Activated gamma-delta T cell treated with anti-CD3 and anti-CD28 coated beads, Interleukin-2, amount 50 U/mL, for 16 hours (primary cell): ENCODE results near the gene TMOD1.

ENCODE experiments used
- DNase-seq: peaks from one replicate; pipeline ENCODE4 v3.0.0-alpha.2; 2020; ENCODE audit warnings: low read depth

The TMOD1 gene

DNA sequence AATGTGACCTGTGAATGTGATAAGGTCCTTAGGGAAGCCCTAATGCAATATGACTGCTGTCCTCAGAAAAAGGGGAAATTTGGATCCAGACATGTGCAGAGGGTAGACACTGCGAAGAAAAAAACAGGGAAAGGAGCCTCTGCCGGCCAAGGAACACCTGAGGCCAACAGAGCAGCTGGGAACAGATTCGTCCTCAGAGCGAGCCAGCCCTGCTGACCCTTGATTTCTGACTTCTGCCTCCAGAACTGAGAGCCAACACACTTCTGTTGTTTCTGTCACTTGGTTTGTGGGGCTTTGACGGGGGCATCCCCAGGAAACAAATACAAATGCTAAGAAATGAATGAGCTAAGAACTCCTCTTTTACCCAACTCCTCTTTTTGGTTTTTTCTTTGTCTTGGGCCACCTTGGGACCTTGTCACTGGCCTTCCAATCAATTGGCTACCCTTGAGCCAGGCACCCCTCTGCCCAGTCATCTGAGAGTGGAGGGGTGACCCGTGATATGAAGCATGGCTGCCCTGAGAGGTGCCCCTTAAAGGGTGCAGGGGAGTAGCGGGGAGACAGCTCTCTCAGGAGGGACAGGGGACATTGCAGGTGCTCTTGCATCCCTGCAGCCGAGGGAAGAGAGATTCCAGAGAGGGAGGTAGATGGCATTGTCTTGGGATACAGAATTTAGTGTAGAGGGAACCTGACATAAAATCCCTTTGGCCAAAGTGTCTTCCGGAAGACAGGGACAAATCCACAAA, 16.9 kb downstream of the TMOD1 start:
- DNase-seq, result no peak

DNA sequence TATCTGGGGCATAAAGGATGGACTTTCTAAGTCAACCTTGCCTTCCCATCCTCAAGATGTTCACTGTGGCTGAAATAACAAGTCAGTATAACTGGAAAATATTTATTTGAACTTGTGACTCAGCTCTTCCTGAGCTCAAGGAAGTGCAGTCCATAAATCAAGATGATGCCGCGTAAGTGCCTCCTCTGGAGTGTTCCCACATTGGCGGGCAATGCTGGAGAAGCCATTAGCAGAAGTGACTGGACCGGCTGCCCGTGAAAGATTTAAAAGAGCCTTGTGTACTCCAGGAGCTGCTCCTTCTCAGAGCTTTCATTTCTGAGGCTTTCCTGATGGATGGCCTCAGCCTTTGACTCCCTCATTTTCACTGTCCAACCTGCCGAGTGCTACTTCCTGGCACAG, 17.4 kb downstream of the TMOD1 start:
- DNase-seq, result no peak

DNA sequence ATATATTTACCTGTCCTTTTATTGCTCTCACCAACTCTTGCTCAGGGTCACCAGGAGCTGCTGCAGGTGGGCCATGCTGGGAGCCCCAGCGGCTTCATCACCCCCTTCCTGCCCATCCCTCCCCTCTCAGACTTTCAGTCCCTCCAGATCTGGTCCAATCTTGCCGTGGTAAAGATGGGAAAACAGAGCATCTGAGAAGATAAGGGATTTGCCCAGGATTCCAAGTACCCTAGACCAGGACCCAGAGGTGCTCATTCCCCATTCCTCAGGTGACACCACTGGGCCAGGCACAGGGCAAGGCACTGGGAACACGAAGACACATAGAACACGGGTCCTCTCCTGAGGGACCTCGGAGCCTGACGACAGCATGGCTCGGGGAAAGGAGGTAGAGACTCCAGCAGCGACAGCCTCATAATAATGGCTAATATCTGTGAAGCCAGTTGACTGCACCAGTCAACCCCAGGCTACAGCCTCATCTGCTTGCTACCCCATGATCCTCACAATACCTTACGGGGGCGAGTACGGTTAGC, 18.0 kb downstream of the TMOD1 start:
- no peak for DNase-seq

DNA sequence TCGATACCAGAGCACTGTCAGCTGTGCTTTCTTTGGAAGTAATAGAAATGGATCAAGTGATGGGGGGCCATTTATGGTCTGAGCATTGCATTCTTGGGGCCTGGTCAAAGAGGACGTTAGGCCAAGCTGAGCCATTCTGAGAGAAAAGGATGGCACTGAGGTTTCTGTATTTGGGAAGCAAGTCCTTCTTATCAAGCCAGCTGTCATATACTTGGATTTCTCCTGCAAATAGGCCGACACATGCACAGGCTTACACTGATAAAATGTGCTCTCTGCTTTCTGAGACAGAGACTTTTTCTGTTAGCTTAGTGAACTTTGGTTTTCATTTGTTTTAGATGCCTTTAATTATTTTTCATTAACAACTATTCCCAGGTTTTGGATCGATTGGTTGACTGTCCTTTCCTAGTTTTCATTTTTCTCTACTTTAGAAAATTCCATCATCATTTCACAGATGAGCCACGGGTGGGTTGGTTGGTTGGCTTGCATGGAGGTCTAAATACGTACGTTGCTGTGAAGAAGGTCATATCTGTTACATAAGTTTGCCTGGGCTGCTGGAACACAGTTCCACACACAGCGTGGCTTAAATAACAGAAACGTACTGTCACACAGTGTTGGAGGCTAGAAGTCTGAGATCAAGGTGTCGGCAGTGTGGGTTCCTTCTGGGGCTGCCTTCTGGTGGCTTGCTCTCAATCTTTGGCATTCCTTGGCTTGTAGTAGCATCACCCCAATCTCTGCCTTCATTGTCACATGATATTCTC, 20.3 kb downstream of the TMOD1 start:
- DNase-seq, result no peak

DNA sequence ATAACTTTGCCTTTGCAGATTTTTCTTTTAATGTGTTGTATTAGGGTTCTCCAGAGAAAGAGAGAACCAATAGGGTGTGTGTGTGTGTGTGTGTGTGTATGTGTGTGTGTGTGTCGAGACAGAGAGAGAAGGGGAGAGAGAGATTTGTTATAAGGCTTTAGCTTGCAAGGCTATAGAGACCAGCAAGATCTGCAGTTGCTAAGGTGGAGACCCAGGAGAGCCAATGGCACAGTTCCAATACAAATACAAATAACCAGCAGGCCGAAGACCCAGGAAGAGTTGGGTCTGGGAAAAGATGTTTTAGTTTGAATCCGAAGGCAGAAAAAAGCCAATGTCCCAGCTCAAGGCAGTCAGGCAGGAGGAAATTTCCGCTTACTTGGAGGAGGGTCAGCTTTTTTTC, 23.0 kb downstream of the TMOD1 start:
- DNase-seq, result no peak

DNA sequence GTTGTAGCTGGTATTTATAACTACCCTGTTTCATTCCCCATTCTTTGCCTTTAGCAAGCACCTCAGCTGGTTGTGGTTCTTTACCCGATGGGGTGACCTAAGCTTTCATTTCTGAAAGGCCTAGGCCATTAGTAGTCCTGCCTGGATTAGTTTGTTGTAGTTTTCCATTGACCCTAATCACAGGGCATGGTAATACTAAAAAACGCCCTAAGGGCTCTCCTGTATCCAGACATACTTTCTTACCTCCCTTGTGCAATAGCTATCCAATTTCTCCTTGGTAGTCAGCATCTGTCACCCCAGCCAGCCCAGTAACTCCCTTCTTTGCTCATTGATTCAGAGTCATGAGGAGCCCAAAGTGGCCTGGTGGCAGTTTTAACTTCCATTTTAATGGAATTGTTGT, 24.0 kb downstream of the TMOD1 start:
- no peak for DNase-seq

DNA sequence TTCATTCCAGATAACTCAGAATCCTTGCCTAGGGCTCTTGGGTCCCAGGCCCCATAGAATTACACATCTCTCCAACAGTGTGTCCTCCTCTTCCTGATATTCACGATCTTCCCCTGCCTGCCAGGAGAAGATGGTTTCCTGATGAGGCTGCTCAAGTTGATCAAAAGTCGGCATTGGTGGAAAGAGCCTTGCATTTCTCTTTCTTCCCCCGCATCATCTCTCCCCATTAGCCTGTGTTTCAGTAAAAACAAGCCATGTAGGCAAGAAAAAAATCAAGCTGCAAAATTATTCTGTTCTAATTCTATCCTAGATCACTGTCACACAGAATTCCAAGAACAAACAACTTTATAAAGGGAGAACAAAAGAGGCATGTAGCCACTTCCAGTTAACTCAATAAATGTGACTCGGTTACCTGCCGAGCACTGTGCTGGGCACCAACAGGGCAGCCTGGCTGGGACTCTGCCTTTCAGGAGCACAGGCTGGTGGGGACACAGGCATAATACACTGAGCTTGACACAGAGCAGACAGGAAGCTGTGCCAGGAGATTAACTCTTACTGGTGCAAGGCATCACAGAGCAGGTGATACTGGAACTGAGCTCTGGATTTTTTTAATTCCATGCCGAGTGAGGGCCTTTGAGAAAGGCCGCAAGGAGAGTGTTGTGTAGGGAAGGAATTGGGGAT, 25.6 kb downstream of the TMOD1 start:
- DNase-seq, result no peak

DNA sequence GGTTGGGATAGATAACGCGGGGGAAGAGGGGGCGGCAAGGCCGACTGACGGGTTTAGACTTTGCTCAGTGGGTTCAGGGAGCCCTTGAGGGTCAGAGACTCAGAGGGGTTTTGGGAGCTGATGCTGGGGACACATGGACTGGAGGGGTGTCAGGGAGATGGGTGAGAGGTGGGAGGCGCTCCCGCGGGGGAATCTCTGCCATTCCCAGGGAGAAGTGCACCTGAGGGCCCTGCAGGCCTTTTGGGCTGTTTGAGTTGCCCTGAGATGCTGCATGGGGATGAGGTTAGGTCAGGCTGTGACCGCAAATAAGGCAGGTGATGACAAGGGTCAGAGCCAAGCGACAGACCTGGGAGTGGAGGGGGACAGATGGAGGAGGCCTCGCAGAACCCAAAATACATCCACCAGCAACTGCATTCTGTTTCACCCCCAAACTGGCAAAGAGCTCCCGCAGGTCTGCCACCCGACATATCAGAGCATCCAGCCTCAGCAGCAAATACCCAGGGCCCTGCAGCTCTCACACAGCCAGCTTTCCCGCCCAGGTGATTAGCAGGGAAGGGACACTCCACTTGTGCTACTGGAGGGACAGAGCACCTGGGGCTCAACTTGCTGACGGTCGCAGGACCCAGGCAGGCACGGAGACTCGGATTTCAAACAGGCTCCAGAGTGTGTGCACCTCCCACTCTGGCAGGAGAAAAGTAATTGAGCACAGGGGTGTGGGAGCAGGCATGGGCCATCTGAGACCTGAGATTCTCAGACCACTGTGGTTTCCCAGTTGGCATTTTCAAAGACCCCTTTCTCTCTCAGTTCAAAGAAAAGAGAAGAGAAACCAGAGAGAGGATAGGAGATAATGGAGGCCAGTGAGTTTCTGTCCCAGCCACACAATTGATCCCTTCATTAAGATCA, 26.4 kb downstream of the TMOD1 start:
- no peak for DNase-seq

DNA sequence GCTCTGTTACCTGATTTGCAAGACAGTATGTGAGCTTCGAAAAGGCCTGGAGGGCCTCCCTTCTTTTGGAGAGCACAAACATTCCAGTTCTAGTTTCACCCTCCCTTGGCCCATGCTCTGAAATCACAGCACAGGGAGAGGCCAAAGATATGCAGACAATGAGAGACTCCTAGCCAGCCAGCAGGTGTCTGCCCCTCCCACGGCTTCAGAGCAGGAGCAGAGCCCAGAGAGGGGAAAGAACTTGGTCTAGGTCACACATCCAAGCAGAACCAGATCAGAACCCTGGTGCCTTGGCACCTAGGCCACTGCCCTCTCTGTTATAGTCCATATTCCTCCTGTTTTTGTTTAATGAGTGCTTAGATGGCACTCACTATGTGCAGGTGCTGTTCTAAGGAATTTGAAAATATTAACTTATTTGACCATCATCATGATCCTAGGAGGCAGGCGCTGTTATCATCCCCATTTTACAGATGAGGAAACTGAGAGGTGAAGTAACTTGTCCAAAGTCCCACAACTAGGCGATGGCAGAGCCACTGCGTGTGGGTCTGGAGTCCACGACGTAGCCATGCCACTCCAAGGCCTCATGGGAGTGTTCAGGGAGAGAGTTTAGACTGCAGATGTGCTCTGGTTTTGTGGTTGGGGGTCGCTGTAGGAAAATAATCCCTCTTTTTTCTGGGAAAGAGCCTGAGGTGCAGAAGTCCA, 27.2 kb downstream of the TMOD1 start:
- no peak for DNase-seq

DNA sequence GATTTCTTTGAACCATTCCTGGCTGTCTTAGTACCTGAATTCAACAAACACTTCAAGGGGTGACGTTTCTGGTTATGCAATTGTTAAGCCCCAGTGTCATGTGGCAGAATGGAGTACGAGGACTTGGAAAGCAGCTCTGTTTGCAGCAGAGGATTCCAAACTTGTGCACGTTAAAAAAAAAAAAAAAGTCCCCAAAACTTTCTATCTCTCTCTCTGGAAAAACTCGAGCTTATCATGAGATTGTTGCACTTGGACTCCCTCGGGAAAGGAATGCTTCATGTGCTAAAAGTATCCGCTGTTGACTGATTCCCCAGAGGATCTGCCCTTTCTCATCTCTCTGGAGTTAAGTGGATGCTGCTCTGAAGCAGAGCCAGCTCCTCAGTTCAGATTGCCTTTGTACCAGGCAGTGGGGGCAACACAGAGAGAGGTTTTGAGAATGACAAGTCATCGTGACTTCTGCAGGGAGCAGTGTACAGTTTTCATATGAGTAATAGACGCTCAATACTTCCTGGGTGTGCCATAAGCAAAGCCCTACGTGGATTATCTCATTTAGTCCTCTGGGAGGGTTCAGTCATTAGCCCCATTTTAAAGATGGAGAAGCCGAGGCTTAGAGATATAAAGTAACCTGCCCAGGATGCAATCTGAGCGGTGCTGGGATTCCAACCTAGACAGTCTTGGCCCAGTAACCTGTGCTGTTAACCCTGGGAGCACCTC, 28.1 kb downstream of the TMOD1 start:
- DNase-seq, result no peak

DNA sequence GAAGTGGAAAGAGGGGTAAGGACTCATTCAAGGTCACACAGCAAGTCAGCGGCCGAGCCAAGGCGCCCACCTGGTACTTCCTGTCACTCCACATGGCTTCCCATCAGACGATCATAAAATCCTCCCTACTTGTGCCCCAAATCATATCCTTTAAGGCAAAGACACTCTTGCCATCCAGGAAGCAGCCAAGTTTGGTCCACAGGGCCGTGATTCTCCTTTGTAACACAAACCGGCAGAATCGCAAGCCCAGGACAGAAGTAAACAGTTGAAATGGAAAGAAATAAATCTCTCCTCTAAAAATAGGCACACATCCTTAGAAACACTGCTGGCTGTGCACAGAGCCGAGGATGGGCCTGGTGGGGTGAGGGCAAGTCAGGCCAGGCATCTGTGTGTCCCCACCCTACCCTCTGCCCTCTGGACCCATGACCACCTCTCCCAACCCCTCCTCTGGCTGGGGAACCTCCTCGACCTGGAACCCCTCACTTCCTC, 30.5 kb downstream of the TMOD1 start:
- DNase-seq, result no peak

DNA sequence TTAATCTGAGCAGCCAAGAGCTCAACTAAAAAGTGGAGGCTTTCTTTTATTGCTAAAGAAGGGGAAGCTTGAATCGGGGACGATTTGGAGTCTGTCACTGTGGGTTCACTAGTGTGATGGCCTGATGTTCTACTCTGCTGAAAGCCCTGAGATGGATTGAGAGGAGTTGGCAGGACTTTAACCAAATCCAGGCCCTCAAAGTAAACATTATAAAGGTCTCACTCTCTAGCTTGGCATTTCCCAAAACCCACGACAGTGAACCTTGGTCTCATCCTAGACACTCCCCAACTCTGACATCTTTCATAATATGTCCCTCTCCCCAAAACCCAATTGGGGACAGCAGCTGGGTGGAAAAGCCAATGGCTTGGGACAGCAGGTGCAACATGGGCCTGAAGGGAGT, 32.7 kb downstream of the TMOD1 start:
- no peak for DNase-seq

DNA sequence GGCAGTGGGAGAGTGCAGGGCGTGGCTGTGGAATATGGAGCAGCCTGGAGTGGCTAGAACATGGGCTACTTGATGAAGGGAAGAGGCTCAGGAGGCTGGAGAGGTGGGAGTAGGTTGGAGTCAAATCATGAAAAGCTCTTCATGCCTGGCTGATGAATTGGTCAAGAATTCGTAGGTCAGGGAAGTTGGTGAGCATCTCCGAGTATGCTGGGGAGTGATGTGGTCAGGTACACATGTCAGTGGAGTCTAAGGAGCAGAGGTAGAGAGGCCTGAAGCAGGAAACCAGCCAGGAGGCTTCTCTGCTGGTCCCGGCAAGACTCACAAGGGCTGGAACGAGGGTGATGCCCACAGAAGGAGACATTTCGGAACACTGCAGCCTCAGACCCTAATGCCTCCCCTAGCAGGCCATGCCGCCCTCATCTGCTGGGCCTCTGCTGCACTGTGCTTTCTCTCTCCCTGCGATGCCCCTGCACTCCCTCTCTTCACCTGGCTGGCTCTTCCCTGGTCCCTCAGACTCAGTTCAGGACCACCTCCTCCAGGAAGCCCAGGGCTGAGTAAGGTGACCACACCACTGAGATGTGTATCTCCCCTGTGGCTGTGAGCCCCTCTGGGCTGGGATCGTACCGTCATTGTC, 33.6 kb downstream of the TMOD1 start:
- no peak for DNase-seq

DNA sequence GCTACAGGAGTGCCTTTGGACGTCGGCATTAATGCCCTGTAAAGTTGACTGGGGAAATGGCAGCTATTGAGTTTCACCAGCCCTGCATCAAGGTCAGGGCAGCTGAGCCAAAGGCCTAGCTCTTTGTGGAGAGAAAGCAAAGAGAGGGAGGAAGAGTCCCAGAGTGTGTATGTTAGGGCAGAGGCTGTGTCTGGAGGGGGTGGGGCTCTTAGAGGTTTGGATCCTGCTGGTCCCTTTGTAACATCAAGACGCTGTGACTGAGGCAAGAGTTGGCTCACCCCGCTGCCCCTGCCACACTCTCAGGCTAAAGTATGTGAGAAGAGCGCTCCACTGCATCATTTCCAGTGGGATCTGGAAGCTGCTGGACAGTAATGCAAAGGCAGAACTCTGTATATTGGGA, 34.3 kb downstream of the TMOD1 start:
- no peak for DNase-seq

DNA sequence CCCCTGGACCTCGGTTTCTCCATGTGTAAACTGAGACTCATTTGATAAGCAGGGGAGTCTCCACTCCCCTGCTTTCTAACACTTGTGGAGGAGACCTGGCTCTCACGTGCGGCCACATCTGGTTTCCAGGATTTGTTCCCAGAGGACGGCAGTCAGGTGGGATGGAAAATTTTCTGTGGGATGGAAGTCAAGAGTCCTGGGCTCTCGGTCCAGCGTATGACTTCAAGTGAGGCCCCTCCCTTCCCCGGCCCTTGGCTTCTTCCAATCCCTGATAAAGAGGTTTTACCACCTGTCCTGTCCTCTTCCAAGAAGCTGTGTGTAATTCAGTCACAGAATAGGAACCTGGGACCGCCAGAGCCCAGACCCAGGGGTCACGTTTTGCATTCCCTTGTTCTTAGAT, 35.0 kb downstream of the TMOD1 start:
- DNase-seq, result no peak

DNA sequence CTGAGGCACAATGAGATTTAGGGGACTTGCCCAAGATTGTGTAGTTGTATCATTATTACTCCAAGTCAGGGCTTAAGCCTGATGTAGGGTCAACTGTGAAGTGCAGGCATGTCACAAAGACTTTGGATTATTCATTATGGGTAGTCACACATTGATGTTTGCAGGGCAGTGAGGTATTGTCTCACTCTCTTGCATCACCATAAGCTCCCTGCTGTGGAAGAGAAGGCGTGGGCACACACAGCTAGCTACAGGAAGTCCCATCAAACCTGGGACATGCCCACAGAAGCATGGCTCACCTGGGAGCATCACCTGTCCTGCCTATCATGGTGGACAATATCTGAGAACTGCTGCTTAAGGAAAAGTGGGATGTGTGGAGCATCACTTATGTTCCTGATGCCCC, 42.1 kb downstream of the TMOD1 start:
- DNase-seq, result no peak

DNA sequence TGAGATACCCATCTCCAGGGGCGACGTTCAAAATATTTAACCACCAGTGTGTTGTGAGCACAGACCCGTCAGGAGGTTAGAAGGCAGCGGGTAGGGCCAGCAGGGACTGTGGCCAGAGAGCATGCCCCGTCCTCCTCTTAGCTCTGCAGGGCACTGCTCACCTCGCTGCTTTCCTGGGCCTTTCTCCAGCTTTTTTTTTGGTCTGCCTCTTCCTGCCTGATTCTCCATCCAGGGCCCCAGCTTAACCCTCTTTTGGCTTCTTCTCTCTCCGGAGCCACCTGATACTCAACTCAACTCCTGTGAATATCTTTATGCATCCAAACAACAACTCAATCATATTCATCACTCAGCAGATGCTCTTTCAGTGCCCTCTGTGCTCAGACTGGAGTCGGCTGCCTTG, 44.0 kb downstream of the TMOD1 start:
- DNase-seq, result no peak

DNA sequence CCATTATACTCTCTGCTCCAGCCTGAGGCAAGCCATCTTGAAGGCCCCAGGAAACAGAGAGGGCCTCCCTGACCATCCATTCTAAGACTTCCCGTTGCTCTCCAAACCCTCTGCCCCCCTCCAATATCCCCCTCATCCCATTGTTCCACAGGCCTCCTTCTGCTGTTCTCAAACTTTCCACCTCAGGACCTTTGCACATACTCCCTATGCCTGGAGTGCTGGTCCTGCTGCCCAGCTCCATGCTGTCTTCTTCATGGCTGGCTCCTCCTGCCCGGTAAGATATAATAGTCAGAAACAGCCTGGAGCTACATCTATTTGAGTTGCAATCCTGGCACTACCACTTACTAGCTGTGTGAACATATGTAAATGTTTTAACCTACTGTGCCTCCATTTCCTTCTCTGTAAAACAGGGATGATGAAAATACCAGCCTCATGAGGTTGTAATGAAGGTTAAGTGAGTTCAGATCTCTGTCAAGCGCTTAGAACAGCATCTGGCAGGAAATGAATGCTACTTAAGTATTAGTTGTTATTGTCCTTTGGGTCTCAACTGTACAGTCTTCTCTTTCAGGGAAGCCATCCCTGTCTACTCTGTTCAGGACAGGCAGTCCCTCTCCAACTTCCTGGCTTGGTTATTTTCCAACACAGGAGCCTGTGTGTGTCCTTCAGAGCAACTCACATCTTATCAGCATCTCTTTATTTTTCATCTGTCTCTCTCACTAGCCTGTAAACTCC, 45.8 kb downstream of the TMOD1 start:
- DNase-seq, result no peak

DNA sequence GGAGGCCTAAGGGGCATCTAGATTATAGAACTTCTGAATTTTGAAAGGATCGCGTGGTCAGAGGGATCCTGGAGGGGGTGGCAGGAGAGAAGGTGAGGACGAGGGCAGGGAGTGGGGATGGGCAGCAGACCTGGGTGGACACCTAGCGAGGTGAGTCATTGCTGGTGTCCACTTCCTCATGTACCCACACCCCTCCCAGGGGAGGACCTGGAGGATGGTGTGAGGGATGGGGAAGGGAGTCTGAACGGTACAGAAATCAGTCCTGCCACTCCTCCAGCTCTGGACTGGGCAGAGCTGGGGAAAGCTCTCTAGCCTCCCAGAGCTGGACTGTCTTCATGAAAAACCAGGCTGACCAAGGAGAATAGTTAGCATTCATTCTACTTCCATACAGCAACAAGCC, 46.9 kb downstream of the TMOD1 start:
- DNase-seq, result no peak
